DMS53 (cell line): ENCODE results near the gene MCRIP2.

ENCODE experiments used
- DNase-seq: peaks from one replicate; lab custom pipeline; 2025; lab: John Stamatoyannopoulos, UW

Gene MCRIP2

GRCh38 chr16:648071-648780 lies 6.6 kb downstream of the MCRIP2 start:
- peak; percentile 76 for DNase-seq

DNA sequence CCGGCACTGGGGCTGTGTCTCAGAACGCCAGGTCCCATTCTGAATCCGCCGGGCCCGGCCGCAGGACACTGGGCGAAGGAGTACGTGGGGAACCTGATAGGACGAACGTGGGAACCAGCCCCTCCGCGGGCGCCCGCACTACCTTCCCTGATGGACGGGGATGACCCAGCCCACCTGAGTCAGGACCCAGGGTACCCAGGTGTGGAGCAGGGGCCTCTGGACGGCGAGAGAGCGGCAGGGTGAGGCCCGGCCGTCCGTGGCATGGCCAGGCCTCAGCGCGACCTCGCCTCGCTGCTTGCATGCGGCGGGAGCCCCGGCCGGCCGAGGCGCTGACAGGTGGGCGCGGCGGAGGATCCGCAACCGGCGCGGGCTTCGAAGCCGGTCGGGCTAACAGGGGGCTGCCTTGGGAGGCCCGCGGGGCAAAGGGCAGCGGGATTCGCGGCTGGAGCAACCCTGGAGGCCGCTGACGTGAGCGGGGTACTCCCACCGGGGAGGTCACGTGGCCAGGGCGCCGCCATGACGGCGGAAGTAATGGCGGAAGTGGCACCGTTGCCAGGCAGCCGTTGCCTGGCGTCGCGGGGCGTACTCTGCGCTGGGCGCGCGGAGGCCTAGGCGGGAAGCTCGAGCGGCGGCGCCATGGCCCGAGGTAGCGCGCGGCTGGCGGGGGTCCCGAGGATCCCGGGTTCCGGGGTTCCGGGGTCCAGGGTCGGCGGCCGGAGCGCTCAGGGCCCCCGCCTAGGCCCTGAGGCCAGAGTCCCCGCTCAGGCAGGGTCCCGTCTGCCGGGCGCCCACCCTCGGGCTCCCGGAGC lies 7.4 kb downstream of the MCRIP2 start, which contains the start of gene WDR90:
WDR90 (plus strand) TSS at position 585 of the 809 bp plus-strand sequence; CDS start at position 637, 52 bp downstream.
- DNase-seq = peak; percentile 96

DNA sequence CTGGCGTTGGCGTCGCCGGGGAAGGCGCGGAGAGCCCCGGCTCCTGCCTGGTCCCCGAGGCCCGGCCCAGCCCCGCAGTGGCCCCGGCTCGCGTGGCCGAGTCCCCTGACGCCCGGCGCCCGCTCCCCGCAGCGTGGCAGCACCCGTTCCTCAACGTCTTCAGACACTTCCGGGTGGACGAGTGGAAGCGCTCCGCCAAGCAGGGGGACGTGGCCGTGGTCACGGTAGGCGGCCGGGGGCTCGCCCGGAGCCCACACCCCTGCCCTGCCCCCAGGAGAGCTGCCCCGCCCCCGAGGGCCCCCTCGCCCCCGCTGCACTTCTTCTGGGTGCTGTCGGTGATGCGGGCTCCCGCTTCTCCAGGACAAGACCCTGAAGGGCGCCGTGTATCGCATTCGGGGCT lies 8.0 kb downstream of the MCRIP2 start:
- DNase-seq = peak; percentile 61

DNA sequence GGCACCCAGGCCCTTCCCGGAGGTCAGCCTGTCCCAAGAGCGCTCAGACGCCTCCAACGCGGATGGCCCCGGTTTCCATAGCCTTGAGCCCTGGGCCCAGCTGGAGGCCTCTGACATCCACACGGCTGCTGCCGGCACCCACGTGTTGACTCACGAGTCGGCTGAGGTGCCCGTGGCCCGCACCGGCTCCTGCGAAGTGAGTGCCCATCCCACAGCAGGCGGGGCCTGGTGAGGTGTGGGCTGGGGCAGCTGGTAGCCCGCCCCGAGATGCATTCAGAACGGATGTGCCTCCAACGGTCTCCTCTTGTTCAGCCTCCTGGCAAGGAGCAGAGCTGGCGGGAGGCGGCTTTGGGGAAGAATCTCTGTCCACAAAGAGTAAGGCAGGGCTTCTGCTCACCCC lies 10.2 kb downstream of the MCRIP2 start:
- DNase-seq = no peak

DNA sequence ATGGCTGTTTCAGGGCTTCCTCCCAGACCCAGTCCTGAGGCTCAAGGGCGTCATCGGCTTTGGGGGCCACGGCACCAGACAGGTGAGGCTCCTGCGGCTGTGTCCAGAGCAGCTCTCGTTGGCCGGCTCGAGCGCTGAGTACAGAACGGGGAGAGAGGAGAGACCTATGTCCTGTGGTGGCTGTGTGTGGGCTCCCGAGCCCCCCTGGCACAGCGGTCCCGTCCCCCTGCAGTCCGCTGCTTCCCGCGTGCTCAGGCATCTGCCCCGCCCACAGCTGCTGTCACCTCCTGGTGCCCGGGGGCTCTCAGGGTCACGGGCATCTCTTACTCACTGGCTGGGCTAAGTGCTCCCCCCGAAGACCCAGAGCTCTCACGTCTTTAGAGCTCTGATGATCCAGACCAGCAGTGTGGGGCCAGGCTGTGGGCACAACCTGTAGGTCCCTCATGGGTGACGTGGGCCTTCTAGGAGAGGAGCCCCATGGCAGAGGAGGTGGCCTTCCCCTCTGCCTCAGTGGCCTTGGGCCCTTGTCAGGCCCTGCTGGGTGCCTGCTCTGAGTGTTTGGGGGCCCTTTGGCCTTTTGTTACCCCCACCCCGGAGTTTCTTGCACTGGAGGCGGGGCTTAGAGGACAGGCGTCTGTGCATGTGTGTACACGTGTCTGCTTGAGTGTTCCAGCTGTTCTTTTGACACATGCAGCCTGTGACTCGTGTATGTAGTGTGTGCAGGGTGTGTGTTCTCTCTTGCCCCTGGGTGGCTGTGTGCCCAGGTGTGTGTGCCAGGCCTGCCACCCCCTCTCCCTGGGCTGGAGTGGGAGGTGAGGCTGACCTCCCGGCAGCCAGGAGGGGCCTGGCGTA lies 11.1 kb downstream of the MCRIP2 start:
- no peak for DNase-seq

- DNase-seq = no peak
Observed at GRCh38 chr16:654034-654433, 12.4 kb downstream of the MCRIP2 start.

- no peak for DNase-seq
Observed at GRCh38 chr16:657487-657886, 15.9 kb downstream of the MCRIP2 start.

- no peak for DNase-seq
Observed at GRCh38 chr16:658679-659571, 17.3 kb downstream of the MCRIP2 start.

GRCh38 chr16:659618-660017 lies 18.0 kb downstream of the MCRIP2 start:
- no peak for DNase-seq

DNA sequence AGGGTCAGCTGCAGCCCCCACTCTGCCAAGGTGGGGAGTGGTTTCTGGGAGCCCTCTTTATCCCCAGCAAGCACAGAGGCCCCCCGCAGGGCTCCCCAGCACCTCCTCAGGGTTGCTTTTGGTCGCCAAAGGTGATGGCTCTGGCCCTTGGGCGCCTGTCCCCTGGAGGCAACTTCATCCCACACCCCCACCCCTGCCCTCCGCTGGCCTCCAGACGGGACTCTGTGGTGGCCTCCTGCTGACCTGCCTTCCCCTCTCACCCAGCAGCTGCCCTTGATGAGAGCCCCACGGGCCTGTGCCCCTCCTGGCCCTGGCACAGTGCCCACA lies 18.5 kb downstream of the MCRIP2 start:
- DNase-seq = no peak

DNA sequence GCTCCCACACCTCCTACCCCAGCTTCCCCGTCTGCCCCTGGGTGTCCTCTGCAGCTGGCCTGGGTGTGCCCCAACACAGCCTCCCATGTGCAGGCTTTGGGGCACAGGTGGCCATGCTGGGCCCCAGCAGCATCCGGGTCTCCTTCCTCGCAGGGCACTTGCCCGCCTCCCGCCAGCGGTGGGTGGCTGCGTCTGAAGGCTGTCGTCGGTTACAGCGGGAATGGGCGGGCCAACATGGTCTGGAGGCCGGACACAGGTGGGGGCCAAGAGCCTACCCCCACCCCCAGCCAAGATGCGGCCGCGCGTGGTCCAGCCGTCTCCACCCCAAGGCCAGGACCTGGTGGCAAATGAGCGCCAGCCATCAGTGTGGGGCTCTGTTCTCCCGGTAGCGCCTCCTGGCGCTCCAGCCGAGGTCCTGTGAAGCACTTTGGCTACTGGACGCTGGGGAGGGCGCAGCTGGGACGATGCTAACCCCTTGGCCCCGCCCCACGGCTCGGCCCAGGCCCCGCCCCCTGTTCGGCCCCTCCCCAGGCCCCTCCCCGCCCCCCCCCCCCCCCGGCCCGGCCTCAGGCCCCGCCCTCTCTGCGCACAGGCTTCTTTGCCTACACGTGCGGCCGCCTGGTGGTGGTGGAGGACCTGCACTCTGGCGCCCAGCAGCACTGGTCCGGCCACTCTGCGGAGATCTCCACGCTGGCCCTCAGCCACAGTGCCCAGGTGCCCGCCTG lies 19.0 kb downstream of the MCRIP2 start:
- peak; percentile 98 for DNase-seq

DNA sequence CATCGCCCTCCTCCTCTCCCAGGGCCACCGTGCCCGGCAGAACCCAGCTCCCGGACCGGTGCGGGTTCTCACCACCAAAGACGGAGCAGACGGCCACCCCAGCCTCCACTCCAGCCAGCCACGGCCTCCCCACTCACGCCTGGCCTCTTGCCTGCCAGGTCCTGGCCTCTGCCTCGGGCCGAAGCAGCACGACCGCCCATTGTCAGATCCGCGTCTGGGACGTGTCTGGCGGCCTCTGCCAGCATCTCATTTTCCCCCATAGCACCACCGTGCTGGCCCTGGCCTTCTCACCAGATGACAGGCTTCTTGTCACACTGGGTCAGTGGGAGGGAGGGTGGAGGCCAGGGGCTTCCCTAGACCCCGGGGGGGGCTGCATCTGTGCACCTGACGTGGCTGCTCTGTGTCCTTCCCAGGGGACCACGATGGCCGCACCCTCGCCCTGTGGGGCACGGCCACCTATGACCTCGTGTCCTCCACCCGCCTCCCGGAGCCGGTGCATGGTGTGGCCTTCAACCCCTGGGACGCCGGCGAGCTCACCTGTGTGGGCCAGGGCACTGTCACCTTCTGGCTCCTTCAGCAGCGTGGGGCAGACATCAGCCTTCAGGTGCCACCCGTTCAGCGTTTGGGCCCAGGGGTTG lies 19.7 kb downstream of the MCRIP2 start:
- no peak for DNase-seq

DNA sequence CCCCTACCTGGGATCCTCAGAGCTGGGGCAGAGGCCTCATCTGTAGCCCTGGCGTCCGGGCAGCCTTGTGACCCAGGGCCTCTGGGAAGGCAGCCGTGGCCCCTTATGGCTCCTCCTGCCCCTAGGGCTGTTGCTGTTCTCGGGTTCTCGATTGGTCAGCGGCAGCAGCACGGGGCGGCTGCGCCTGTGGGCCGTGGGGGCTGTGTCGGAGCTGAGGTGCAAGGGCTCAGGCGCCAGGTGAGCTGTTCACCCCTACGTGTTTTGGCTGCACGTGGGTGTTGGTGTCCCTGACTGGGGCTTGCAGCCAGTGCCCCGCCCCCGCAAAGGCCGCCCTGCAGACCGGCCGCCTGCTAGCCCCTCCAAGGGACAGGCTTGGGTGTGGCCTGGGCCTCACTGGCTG lies 20.5 kb downstream of the MCRIP2 start:
- no peak for DNase-seq

GRCh38 chr16:662597-662996 lies 21.0 kb downstream of the MCRIP2 start:
- no peak for DNase-seq

DNA sequence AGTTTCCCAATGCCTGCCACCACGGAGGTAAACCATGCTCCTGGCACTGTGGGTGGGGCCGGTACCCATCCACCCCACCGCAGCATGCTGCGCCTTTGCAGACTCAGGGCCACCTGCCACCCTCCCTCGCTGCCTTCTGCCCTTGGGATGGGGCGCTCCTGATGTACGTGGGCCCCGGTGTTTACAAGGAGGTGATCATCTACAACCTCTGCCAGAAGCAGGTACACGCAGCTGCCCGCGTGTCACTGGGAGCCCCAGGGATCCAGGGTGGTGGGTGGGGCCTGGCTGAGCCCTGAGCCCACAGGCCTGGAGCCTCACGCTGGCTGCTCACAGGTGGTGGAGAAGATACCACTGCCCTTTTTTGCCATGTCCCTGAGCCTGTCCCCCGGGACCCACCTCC lies 24.9 kb downstream of the MCRIP2 start:
- no peak for DNase-seq

- DNase-seq = no peak
Observed at GRCh38 chr16:667113-667779, 25.6 kb downstream of the MCRIP2 start.

- peak; percentile 95 for DNase-seq
Observed at GRCh38 chr16:667780-668518, 26.3 kb downstream of the MCRIP2 start, which contains the start of gene RHOT2. Gene RHOT2 (plus strand): TSS chr16:668132. CDS start chr16:668200, 68 bp downstream.

- peak; percentile 51 for DNase-seq
Observed at GRCh38 chr16:668519-669171, 27.0 kb downstream of the MCRIP2 start.
